Retina (tissue), 1 donor: Measurements from ENCODE around the gene ACAD10.
"Not testable (repeated sequence)": the region's sequence is repeated elsewhere in the genome, so short reads cannot be mapped to it uniquely, and the experiment has no call there.

ENCODE experiments used
- DNase-seq: peaks from one replicate; pipeline ENCODE4 v3.0.0-alpha.2; 2016

The ACAD10 gene

DNA sequence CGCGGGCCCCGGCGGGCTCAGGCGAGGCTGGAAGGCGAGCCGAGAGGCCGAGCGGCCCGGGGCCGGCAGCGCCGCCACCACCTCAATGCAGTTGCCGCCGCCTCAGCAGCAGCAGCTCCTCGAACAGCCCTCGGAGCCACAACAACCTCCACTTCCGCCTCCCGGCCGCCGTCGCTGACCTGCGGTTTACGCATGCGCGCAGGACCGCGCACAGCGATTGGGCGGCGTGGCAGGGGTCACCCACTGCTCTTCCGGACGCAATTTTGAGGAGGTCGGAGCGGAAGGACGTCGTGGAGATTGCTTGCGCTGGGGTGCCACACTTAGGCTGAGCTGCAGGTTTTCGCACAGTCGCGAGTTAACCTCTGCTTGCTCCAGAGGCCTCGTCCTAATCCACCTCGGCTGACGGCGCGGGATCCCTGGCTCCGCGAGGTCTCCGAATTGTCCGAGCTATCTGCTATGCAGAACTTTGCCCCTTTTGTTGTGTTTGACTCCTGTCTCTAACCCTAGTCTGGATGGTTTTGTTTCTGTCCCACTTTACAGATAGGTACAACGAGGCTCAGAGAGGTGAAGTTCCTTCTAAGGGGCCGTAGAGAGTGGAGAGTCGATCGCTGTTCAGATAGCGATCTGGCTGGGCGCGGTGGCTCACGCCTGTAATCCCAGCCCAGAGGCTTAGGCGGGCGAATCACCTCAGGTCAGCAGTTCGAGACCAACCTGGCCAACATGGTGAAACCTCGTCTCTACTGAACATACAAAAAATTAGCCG is at the start of gene ACAD10, which contains the start of gene BRAP:
TSS of gene ACAD10 (plus strand) at position 243 of the 763 bp plus-strand sequence. CDS start 6,657 bp downstream, outside the sequence.
TSS of gene BRAP (minus strand) at position 146 of the 763 bp plus-strand sequence. CDS start 164 bp downstream, outside the sequence.
- DNase-seq: peak; percentile 97

- peak; percentile 73 for DNase-seq
Measured at GRCh38 chr12:111636209-111636945, 49.5 kb upstream of the ACAD10 start.

DNA sequence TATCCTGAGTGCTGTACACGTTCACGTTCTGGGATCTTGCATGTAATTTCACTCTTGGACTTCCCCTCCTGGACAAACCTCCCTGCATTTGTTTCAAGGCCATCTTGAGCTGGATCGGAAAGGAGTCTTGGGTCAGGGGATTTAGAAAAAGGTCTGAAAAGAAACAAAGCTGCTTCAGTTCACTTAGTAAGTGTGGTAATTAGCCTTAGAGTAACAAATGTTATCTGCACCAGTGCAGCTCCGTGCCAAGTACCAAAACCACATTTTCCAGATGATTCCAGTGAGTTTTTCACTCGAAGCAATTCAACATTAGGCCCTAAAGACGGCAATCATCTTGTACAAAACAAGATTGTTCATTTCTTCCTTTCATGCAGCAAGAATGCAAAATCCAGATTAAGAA is 47.3 kb upstream of the ACAD10 start:
- DNase-seq: no peak

GRCh38 chr12:111640506-111640905 is 45.3 kb upstream of the ACAD10 start:
- DNase-seq: no peak

DNA sequence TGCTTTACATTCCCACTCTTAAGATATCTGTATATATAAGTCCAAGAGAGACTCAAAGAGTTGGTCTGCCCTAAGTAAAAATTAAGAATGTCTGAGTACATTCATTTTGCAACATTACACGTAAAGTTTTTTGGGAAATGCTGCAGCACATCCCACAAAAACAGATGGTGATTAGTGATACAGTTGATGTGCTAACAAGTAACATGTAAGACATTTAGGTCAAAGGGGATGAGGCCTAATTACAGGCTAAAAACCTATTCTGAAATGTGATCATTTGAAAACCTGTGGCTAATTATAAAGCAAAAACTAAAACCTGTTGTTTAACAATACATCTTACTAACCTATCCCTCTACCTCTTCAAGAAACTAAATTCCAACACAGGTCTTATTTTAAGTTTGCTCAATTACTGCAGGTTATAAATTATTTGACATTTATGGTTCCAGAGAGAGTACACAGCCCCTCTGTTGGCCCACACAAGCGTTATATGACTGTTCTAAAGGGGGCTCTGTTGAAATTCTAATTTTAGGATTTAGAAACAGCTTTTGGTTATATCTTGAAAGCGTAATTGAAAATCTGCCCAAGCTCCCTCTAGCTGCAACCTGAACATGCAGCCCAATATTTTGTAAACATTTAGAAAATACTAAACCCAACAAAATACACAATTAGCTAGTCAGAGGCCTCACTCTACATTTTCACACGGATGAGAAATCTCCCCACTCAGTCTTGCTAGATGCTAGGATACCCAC is 43.0 kb upstream of the ACAD10 start:
- no peak for DNase-seq

GRCh38 chr12:111643427-111643826 is 42.4 kb upstream of the ACAD10 start:
- no peak for DNase-seq

DNA sequence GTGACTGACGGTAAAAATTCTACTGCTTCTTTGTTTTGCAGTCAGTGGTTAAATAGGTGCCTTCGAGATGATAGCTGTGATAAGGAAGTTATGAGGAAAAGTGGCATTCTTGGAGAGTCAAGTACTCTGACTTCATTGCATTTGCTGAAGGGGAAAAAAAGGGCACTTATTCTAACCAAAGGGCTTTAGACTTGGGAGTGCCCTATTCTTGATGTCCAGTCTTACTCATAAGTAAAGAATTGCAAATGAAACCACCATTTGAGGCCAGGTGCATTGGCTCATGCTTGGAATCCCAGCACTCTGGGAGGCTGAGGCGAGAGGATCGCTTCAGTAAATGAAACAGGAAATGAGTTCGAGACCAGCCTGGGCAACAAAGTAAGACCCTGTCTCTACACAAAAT is 40.4 kb upstream of the ACAD10 start:
- no peak for DNase-seq

DNA sequence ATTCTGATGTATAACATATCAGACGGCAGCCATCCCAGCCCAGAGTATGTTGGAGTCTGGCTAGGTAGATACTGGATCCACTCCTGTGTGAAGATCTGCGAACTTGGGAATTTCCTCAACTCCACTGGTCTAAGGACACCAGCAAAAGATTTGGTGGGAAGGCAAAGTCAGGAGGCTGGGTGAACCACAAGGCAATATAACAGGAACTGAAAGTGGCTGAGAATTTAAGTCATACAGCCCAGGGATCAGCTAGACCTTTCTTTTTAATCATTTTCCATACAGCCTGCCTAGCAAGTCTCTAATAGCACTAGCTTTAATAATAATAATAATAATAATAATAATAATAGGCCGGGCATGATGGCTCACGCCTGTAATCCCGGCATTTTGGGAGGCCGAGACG is 34.9 kb upstream of the ACAD10 start:
- no peak for DNase-seq

DNA sequence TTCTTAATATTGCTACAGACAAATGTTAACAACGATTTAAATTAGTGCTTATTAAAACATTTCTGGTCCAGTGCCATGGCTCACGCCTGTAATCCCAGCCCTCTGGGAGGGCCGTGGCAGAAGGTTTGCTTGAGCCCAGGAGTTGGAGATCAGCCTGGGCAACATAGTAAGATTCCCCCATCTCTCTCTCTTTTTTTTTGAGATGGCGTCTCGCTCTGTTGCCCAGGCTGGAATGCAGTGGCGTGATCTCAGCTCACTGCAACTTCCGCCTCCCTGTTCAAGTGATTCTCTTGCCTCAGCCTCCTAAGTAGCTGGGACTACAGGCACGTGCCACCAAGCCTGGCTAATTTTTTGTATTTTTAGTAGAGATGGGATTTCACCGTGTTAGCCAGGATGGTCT is 33.3 kb upstream of the ACAD10 start:
- DNase-seq: not testable (repeated sequence)

- DNase-seq: no peak
Measured at GRCh38 chr12:111653596-111653995, 32.3 kb upstream of the ACAD10 start.

DNA sequence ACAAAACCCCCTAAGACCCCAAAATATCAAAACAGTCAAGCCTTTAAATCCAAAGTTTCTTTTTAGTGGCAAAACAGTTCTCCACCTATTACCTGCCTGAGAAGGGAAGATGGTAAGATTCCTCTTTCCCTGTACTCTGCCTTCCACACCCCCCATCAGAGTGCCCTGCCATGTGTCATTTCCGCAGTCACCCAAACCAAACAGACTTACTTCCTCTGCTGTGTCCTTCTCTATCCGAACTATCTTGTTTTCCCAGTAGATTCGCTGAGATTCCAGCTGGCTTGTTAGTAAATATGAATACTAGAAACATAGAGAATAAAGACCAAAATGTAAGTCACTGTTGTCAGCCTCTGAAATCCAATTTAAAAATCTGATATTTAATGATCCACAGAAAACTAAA is 30.5 kb upstream of the ACAD10 start:
- no peak for DNase-seq

GRCh38 chr12:111656016-111656415 is 29.8 kb upstream of the ACAD10 start:
- no peak for DNase-seq

GRCh38 chr12:111664499-111664898 is 21.4 kb upstream of the ACAD10 start:
- DNase-seq: no peak

GRCh38 chr12:111664961-111665865 is 20.6 kb upstream of the ACAD10 start:
- no peak for DNase-seq

- no peak for DNase-seq
Measured at GRCh38 chr12:111672822-111673381, 13.0 kb upstream of the ACAD10 start.

DNA sequence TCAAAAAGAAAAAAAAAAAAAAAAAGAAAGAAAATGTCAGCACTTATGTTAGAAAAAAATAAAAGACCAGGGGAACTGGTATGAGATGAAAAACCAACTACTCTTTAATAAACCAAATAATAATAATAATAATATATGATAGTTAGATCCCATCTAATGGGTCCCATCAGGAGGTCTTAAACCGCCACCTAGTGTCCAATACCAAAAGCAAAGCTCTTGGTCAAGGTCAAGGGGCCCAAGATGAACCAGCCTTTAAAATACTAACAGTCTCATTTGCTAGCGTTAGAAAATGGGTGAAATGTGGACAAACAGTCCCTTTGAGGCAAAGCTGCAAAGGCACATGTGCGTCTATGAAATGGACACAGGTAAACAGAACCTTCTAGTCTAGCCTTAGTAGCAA is 12.3 kb upstream of the ACAD10 start:
- DNase-seq: no peak

- no peak for DNase-seq
Measured at GRCh38 chr12:111677186-111677585, 8.7 kb upstream of the ACAD10 start.

- not testable (repeated sequence) for DNase-seq
Measured at GRCh38 chr12:111684485-111685198, 1.2 kb upstream of the ACAD10 start.

DNA sequence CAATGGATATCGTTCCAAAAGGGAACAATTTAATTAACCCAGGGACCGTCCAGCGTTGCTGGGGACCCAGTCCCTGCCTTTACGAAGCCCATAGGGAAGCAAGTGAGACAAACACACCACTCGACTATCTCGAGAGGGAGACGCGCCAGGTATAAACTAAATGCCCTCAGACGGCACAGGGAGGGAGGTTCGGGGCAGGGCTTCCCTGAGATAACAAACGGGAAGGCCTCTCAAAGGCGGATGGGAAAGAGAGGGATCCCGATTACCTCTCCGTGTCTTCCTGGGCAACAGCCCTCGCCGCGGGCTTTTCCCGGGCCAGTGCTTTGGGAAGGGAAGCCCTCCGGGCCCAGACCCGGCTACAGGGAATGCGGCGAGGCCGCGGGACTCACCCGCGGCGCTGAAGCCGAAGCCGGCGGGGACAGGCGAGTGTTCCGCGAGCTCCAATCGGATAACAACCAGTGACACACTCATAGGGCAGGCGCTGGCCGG is 487 bp upstream of the ACAD10 start:
- DNase-seq: no peak

- DNase-seq: no peak
Measured at GRCh38 chr12:111686574-111687105, 787 bp downstream of the ACAD10 start.

DNA sequence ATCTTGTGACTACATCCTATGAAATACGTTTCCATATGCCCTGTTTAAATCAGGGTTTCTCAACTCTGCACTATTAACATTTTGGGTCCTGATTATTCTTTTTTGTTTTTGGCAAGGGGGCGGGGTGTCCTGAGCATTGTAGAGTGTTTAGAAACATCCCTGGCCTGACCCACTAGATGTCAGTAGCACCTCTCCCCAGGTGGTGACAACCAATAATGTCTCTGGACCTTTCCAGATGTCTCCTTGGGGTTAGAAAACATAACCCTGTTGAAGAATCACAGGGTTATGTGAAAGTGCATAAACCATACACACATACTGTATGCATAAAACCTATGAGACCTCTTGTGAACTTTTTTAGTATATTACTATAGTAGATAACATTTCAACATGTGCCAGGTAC is 1.4 kb downstream of the ACAD10 start:
- no peak for DNase-seq
